OCI-M2 (cell line): ENCODE measurements around the gene ERN2.
"Not testable (repeated sequence)": the region's sequence is repeated elsewhere in the genome, so short reads cannot be mapped to it uniquely, and the experiment has no call there.

Source experiments
- DNase-seq: peaks from one replicate; lab custom pipeline; 2025; ENCODE audit not compliant: unreplicated experiment; lab: John Stamatoyannopoulos, UW

Gene ERN2

DNA sequence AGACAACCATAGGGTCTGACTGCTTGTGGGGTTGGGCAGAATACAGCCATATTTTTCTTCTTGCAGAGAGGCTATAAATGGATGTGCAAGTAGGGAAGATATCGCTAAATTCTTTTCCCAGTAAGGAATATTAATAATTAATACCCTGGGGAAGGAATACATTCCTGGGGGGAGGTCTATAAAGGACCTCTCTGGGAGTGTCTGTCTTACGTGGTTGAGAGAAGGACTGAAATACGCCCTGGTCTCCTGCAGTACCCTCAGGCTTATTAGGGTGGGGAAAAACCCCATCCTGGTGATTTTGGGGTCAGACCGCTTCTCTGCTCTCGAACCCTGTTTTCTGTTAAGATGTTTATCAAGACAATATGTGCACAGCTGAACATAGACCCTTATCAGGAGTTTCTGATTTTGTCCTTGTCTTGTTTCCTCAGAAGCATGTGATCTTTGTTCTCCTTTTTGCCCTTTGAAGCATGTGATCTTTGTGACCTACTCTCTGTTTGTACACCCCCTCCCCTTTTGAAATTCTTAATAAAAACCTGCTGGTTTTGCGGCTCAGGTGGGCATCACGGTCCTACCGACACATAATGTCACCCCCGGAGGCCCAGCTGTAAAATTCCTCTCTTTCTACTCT is 9.7 kb upstream of the ERN2 start:
- not testable (repeated sequence) for DNase-seq

DNA sequence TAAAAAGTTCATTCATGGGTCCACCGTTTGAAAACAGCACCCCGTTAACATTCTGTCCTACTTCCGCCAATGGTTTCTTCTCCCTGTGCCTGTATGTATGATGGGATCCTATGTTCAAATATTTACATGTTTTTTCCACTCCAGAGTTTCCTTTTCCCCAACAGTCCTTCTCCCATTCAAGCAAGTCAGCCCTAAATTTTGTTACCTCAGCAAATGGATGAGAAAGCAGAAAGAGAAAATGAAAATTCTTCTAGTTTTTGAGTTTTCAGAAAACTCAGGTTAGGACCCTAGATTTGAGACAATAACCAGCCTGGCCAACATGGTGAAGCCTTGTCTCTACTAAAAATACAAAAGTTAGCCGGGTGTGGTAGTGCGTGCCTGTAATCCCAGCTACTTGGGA is 3.5 kb upstream of the ERN2 start:
- no peak for DNase-seq

DNA sequence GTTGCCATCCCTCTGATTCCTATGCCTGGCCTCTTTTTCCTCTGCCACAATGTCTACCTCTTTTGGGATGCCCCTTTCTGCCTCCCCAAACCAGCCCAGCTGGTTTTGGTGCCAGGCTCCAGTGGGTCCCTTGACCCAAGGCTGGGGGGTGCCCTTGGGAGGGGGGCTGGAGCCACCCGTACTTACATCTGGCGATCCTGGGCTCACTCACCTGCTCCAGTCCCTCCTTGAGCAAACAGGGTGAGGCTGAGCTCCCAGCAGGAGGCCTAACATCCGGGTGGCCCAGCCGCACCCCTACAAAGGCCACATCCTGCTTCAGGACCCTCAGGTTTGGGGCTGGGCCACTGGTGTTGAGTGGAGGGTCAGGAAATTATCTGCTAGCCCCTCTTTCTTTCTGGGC is 1.2 kb downstream of the ERN2 start:
- DNase-seq, result no peak

GRCh38 chr16:23710504-23710903 is 2.5 kb downstream of the ERN2 start:
- DNase-seq, result no peak

GRCh38 chr16:23710008-23710407 is 3.0 kb downstream of the ERN2 start:
- DNase-seq, result no peak

DNA sequence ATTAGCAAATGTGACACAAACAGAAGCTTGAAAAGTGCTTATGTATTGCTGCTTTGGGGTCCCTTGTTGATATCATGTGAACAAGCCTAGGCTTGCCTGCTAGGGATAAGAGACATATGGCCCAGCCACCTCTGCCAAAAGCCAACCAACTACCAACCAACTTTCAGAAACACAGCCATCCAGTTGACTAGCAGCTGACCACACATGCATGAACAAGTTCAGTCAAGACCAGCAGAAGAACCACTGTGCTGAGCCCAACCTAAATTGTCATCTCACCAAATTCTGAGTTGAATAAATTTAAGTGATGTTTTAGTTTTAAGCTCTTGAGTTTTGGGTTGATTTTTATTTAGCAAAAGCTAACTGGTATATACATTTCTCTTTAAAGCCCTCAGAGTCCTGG is 3.5 kb downstream of the ERN2 start:
- DNase-seq, result no peak

DNA sequence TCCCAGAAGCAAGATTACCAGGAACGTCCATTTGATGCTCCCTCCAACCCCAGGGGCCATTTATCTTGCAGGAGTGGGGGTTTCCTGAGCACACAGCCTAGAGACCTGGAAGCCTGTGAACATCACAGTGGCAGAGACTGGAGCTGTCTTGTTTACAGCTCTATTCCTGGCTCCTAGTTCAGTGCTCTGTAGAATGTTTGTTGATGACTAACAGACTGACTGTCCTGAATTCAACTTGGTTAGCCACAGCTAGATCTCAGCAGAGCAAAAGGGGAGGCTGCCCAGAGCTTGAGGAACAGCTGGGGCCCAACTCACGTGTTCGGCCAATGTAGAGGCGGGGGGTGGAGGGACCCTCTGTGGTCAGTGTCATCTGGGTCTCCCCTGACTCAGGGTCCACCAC is 6.6 kb downstream of the ERN2 start:
- DNase-seq, result no peak

DNA sequence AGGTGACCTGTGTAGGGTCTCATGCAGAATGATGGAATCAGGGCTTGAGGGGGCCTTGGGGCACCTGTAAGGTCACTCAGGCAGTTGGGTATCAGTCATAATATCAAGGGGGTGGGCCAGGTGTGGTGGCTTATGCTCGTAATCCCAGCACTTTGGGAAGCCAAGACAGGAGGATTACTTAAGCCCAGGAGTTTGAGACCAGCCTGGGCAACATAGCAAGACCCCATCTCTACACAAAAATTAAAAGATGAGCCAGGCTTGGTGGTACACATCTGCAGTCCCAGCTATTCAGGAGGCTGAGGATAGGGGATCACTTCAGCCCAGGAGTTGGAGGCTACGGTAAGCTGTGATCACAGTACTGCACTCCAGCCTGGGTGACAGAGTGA is 7.5 kb downstream of the ERN2 start:
- DNase-seq, result no peak

- DNase-seq, result no peak
These were observed 8.1 kb downstream of the ERN2 start for GRCh38 chr16:23704772-23705516.

DNA sequence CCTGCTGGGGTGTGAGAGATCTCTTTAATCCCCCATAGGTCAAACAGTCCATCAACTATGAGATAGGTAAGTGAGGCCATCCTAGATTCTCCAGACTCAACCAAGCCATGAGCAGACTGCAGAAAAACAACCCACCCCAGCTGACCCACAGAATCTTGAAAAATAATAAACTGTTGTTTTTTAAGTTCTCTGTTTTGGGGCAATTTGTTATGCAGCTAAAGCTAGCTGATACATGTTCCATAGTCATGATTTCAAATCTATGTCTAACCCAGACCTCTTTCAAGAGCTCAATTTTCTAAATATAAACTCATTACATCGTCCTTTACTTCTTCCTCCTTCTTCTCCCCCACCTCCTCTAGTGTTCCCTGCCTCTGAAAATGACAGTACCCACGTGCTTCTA is 10.1 kb downstream of the ERN2 start:
- no peak for DNase-seq

DNA sequence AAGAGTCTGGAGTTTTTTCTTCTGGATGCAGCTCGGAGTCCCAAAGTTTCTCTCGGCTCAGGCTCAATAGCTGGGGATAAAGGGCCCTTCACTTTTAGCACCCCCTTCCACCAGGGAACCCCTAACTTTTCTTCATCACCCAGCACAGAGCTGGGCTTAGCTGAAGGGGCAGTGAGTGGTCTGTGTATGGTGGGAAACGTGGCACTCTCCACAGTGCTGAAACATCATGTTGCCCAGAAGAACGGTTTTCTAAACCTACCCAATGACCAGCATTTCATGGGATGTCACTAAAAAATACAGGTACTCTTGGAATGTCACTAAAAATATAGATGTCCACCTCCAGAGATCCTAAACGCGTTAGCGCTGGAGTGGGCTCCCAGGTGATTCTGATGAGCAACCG is 12.0 kb downstream of the ERN2 start:
- no peak for DNase-seq

GRCh38 chr16:23700509-23700908 is 12.5 kb downstream of the ERN2 start:
- no peak for DNase-seq

- no peak for DNase-seq
These were observed 12.9 kb downstream of the ERN2 start for GRCh38 chr16:23700093-23700492.

- DNase-seq, result no peak
These were observed 13.9 kb downstream of the ERN2 start for GRCh38 chr16:23699100-23699499.

DNA sequence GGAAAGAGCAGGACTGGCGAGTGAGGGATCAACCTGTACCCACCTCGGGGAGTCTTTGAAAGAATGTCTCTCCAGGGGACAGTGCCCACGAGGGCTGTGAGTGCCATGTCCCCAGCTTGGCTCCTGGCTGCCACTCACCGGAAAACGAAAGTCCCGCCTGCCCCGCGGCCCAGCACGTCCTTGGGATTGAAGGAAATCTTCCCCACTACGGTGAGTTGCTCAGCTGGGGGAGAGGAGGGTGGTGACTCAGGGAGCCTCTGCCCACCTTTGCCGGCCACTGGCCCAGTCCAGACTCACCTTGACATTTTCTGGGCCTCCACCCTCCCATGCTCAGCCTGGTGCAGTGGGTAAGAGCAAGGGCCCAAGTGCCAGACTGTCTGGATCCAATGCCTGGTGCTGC is 17.3 kb downstream of the ERN2 start:
- no peak for DNase-seq

DNA sequence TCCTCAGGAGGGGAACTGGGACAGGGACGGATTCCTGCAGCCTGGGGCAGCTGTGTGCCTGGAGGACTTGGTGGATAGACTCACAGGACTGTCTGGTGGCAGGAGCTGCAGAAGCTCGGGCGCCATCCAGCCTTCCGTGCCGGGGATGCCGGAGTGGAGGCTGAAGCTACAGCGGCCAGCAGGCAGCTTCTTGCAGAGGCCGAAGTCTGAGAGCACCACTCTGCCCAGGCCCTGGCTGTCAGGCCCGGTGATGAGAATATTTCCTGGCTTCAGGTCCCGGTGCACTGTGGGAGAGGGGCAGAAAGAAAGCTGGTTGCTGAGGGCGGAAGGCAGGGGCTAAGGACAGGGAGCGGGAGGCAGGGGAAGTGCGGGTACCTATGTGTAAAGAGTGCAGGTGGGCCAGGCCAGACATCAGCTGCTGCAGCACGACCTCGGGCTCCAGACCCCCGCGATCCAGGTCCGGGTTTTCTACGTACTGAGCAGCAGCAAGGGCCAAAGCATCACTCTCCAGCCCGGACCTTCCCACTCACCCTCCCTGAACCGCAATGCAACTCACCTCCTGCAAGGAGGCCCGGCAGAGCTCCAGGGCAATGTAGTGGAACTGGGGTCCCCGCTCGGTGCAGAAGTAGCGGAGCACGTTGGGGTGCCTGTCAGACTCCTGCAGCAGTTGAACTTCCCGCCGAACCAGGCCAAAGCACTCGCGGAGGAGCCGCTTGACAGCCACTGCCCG is 18.2 kb downstream of the ERN2 start:
- DNase-seq, result no peak

- DNase-seq, result no peak
These were observed 18.8 kb downstream of the ERN2 start for GRCh38 chr16:23694265-23694643.

- DNase-seq, result no peak
These were observed 20.7 kb downstream of the ERN2 start for GRCh38 chr16:23692190-23692837.

- no peak for DNase-seq
These were observed 21.4 kb downstream of the ERN2 start for GRCh38 chr16:23691483-23692189.

- DNase-seq, result no peak
These were observed 22.1 kb downstream of the ERN2 start for GRCh38 chr16:23690771-23691482.
